ENCODE data around the gene MTERF2. TPM values are rescaled to one million over a fixed set of nuclear protein-coding genes. Genes with fewer than 3 reads are reported as not detected.

The MTERF2 gene
- total RNA-seq, 1 experiment from 2014 or later, result 5.0 TPM

- Histone ChIP-seq H2BK15ac (ENCODE audit: low read depth, low read length) (no peak overlapping the region), H3K14ac (ENCODE audit: insufficient read depth, low read length) (no peak overlapping the region), H3K4me2 (ENCODE audit: insufficient read depth, insufficient read length, low read length) (no peak overlapping the region), H3K79me2 (ENCODE audit: insufficient read depth, low read length) (no peaks in the 10 kb centered on the region), H3K27ac (ENCODE audit: insufficient read length, low read depth, low read length) (no peak overlapping the region), H2BK12ac (ENCODE audit: insufficient read length, low read depth, low read length) (no peak overlapping the region), H3K23me2 (ENCODE audit: insufficient read length, low read depth, low read length, poor library complexity, severe bottlenecking) (no peaks in the 10 kb centered on the region), H3K56ac (ENCODE audit: insufficient read length, low read depth, low read length) (no peak overlapping the region), H2AK5ac (ENCODE audit: insufficient read length, low read length) (no peak overlapping the region), H3K4me1 (ENCODE audit: insufficient read depth, low read length) (no peaks in the 10 kb centered on the region), H4K5ac (ENCODE audit: insufficient read length, low read depth, low read length) (no peak overlapping the region), H3K9me3 (ENCODE audit: control insufficient read depth, low read depth, low read length) (peaks cover 12% of the 10 kb centered on the region), H3K4ac (ENCODE audit: low read depth, low read length) (no peak overlapping the region), H2BK120ac (ENCODE audit: low read depth, low read length, poor library complexity, severe bottlenecking) (no peak overlapping the region), H3K9ac (ENCODE audit: extremely low read depth, insufficient read length, low read length) (no peak overlapping the region), H3K23ac (ENCODE audit: insufficient read length, low read depth, low read length) (no peak overlapping the region), H3T11ph (ENCODE audit: low read length) (no peak overlapping the region), H3K18ac (ENCODE audit: insufficient read length, low read depth, low read length) (no peak overlapping the region), H3K79me1 (ENCODE audit: insufficient read depth, low read depth, low read length, poor library complexity, severe bottlenecking) (no peaks in the 10 kb centered on the region), H2AFZ (ENCODE audit: low read length) (no peak overlapping the region), H4K91ac (ENCODE audit: insufficient read length, low read depth, low read length) (no peak overlapping the region), H3K27me3 (ENCODE audit: insufficient read depth, low read length) (no peaks in the 10 kb centered on the region), H4K8ac (replicated peaks; ENCODE audit: insufficient read length, low read depth, low read length) (no peak overlapping the region), H2BK5ac (ENCODE audit: insufficient read length, low read length) (no peak overlapping the region), H2BK20ac (ENCODE audit: low read depth, low read length, poor library complexity, severe bottlenecking) (no peak overlapping the region), H4K20me1 (ENCODE audit: control insufficient read depth, insufficient read depth, insufficient read length) (no peaks in the 10 kb centered on the region)
- TF ChIP-seq, protein P1, sequence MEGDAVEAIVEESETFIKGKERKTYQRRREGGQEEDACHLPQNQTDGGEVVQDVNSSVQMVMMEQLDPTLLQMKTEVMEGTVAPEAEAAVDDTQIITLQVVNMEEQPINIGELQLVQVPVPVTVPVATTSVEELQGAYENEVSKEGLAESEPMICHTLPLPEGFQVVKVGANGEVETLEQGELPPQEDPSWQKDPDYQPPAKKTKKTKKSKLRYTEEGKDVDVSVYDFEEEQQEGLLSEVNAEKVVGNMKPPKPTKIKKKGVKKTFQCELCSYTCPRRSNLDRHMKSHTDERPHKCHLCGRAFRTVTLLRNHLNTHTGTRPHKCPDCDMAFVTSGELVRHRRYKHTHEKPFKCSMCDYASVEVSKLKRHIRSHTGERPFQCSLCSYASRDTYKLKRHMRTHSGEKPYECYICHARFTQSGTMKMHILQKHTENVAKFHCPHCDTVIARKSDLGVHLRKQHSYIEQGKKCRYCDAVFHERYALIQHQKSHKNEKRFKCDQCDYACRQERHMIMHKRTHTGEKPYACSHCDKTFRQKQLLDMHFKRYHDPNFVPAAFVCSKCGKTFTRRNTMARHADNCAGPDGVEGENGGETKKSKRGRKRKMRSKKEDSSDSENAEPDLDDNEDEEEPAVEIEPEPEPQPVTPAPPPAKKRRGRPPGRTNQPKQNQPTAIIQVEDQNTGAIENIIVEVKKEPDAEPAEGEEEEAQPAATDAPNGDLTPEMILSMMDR (conservative IDR thresholded peaks at IDR 0.05), result no peak
- no peak overlapping the region for H3K4me3 Mint-ChIP-seq
- DNase-seq, result no peak
- peaks cover 4 to 13% (median 11%) of the 10 kb centered on the region in 3 experiments; a peak in 6 of 7 replicates for H3K36me3 Mint-ChIP-seq (ENCODE audit: insufficient read depth in 1 of 3, low read depth in 3 of 3)
- WGBS (ENCODE audit: extremely low coverage, insufficient read length, low lambda C conversion rate), result no CpG with 5 or more reads among the region's 6 CpGs
- peaks cover 40 to 54% of the 10 kb centered on the region in 2 experiments for H3K9me3 Mint-ChIP-seq
- H3K27me3 Mint-ChIP-seq (ENCODE audit: low read depth), result no peaks in the 10 kb centered on the region
- H3K4me1 Mint-ChIP-seq, result no peaks in the 10 kb centered on the region
- H3K27ac Mint-ChIP-seq, result no peak overlapping the region
Observed at GRCh38 chr12:106941481-106942156, 45.3 kb downstream of the MTERF2 start.

Data from H9 (cell line).